T47D (cell line): ENCODE measurements around the gene FSD1.
"Not testable (repeated sequence)": the region's sequence is repeated elsewhere in the genome, so short reads cannot be mapped to it uniquely, and the experiment has no call there.

Experiments
- DNase-seq, 2 experiments: peaks; one replicate each; pipeline versions ENCODE4 v3.0.0 to v3.0.0-alpha.2; 2011 to 2012; ENCODE audit warnings: low read depth in 1 of 2, low spot score in 1 of 2
- JUND ChIP-seq: IDR thresholded peaks from 2 replicates; pipeline ENCODE4 v1.6.1; 2012; ENCODE audit warnings: low read depth
- in situ Hi-C: cut with HindIII; loops from 2 replicates; pipeline ENCODE4 v1.10.0; 2016; ENCODE audit warnings: low sequenced_read_pairs, low pct_unique_long_range_greater_than_20kb

Gene FSD1

DNA sequence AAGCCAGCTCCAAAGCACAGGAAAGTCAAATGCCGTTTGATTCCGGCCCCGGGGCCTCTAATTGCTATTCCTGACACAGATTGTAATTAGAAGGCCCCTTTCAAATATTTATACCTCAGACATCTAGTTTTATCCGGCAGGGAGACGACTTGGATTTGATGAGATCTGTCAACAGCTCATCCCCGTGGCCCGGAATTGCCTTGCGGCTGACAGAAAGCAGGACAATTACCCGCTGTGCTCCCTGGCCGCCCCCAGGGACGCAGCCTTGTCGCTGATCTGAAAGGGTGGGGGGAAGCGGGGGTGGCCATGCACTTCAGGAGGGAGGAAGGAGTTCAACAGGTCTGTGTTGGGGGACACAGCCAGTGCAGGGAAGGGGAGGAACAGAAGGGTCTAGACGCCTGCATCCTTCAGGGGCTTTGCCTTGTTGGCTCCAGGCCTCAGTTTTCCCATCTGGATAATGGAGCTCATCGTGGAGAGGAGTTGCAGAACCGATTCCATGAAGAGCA lies 27.2 kb upstream of the FSD1 start:
- no peak for TF ChIP-seq JUND
- in situ Hi-C loops = no loop called here
- DNase-seq = no peak

DNA sequence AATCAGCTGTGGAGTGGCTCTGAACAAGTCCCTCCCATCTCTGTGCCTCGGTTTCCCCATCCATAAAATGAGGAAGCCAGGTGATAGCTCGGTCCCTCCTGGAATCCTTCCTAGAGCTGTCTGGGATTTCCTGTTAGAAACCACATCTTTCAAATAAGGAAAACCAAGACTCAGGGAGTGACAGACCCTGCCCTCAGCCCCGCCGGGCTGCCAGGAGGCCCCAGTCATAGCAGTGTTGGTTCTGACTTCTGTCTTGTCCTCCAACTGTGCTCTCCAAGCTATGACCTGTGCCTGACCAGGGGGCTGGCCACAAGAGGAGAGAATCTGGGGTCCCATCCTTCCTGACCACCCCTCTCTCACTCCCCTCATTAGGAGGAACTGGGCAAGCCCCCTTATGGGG lies 26.4 kb upstream of the FSD1 start:
- in situ Hi-C loops = no loop called here
- no peak for TF ChIP-seq JUND
- DNase-seq = no peak

DNA sequence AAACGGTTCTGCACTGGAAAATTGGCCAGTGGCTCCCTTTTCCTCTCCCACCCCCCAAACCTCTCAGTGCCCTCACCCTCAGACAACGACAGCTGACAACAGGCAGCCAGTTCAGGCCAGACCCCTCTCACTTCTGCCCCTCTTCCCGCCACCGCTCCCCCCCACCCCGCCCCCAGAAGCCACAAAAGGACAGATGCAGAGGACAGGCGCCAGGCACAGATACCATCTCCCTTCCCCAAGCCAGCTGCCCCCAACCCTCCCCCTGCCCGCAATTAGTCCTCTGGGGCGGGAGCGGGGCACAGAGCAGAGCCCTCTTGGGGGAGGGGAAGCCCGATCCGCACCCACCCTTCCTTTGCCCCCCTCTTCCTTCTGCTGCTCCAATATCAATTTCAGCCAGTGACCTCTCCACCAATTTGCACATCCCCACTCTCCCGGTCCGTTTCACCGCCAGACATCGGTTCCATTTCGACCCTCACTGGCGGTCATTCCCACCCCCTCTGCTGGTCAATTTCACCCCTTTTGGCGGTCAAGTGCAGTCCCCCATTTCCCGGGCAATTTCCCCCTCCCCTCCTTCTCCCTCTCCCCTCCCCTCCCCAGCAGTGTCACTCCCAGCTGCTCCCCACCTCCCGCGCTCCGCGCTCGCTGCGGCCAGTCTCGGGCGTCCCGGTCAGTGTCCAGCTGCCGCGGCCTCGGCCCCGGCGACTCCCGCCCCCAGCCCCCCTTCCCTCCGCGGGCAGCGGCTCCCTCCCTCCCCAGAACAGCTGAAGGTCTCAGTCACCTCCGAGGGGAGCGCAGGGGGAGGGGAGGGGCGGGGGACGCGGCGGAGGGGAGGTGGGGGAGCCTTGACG lies 25.8 kb upstream of the FSD1 start, which contains the start of gene SHD:
TSS of gene SHD (plus strand) at position 848 of the 848 bp plus-strand sequence. CDS start 798 bp downstream, outside the sequence.
- TF ChIP-seq JUND = no peak
- DNase-seq = no peak
- in situ Hi-C loops = no loop called here

DNA sequence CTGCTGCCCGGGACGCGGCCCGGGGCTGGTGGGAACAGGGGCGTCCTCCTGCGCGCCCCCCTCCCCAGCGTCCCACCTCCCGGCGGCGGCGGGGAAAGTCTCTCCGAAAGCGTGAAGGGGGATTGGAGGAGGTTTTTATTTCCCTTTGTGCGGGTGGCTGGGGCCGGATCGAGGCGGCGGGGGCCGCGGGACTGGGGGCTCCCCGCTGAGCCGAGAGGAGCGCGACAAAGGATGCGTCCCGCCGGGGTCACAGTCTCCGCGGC lies 25.2 kb upstream of the FSD1 start:
- no peak for TF ChIP-seq JUND

DNA sequence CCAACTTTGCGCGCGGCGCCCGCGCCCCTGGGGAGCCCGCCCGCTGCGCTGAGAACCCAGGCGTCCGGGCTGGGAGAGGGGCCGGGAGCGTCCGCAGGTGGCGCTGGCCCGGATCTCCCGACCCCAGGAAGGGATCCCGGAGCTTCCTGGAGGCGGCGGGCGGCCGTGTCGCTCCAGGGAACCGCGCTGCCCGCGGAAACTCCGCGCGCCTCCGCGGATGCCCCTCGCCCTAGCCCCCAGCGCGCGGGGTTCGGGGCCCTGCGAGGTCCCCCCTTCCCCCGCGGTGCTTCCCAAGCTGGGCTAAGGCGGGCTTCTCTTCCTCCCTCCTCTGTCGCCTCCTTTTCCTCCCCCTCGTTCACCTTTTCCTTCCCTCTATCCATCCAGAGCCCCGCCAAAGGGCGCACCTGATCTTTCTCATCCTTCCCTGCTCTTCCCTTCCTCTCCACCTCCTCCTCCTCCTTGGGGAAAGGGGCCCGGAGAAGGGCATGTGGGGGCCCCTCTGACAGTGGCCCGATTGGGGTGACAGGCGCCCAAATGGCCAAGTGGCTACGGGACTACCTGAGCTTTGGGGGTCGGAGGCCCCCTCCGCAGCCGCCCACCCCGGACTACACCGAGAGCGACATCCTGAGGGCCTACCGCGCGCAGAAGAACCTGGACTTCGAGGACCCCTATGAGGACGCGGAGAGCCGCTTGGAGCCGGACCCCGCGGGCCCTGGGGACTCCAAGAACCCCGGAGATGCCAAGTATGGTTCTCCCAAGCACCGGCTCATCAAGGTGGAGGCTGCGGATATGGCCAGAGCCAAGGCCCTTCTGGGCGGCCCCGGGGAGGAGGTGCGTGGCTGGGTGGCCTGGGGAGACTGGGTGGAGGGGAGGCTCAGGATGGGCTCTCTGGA lies 24.6 kb upstream of the FSD1 start:
- in situ Hi-C loops = no loop called here
- DNase-seq = no peak
- no peak for TF ChIP-seq JUND

More for the DNA sequence above, 25.2 kb upstream of the FSD1 start:
- no peak for DNase-seq
- in situ Hi-C loops = no loop called here

DNA sequence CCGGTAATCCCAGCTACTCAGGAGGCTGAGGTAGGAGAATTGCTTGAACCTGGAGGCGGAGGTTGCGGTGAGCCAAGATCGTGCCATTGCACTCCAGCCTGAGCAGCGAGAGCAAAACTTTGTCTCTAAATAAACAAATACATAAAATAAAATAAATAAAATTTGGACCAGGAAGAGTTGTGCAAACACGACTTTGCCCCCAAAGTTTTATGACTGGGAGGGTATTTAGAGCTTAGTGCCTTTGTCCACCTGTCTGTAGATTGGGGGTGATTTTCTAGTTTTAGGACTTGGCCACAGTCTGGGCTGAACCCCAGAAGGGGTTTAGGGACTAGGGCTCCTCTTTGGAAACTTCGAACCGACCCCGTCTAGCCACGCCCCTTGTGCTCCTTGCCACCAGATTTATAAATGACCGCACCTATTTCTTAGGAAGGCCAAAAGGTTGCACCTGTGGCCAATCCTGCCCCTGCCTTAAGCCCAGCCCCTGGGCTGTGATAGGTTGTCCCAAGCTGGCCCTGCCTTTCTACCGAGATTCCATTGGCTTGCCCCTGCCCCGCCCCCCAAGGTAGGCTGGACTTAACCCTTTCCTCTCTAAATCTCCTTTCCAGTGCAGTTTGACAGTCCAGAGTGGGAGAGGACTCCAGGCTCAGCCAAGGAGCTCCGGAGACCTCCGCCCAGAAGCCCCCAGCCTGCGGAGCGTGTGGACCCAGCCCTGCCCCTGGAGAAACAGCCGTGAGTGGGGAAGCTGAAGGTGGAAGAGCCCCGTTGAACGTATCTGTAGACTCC lies 20.0 kb upstream of the FSD1 start:
- TF ChIP-seq JUND = no peak
- in situ Hi-C loops = no loop called here
- DNase-seq = peak; percentile 87 to 93

DNA sequence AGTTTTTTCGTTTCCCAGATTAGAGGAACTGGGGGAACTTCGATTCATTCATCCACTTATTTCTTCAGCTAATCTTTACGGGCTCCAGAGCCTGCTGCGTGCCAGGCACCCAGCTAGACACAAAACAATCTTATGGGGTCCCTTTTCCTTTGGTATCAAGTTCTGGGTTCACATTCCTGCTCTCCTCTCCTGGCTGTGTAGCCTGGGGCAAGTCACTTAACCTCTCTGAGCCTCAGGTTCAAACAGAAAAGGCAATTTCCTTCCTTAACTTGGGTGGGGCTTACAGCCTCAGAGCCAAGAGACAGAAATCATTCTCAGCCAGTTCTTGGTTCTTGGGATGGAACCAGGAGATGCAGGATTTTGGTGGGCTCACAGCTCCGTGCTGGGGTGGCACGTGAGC lies 19.4 kb upstream of the FSD1 start:
- DNase-seq = no peak
- in situ Hi-C loops = no loop called here
- no peak for TF ChIP-seq JUND

DNA sequence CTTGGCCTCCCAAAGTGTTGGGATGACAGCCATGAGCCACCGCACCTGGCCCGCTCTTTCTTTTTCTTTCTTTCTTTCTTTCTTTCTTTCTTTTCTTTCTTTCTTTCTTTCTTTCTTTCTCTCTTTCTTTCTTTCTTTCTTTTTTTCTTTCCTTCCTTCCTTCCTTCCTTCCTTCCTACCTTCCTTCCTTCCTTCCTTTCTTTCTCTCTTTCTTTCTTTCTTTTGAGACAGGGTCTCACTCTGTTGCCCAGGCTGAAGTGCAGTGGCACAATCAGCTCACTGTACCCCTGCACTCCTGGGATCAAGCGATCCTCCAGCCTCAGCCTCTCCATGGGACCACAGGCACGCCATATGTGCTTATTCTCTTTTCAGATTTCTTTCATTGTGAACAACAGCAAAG lies 18.3 kb upstream of the FSD1 start:
- DNase-seq, in situ Hi-C loops: not testable (repeated sequence)

DNA sequence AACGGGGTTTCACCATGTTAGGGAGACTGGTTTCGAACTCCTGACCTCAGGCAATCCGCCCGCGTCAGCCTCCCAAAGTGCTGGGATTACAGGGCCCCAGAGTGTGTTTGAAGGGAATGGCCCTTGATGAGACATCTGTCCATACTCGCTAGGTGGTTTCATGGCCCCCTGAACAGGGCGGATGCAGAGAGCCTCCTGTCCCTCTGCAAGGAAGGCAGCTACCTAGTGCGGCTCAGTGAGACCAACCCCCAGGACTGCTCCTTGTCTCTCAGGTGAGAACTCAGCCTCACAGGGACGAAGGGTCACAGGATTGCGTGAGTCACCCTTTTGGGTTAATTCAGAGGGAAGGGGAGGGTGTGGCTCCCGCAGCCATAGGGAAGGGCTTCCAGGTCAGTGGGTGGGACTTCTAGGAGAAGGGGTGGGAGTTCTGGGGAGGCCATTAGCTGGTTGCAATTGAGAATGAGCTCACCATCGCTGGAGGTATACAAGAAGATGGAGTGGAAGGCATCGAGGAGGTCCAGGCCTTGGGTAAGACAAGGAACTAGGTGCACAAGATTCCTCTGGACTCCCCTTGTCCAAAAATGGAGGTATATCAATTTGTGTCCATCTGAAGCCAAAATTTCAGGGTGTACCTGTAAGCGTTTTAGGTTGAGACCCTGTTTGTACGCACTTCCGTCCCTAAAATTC lies 16.2 kb upstream of the FSD1 start:
- no peak for DNase-seq
- no peak for TF ChIP-seq JUND

DNA sequence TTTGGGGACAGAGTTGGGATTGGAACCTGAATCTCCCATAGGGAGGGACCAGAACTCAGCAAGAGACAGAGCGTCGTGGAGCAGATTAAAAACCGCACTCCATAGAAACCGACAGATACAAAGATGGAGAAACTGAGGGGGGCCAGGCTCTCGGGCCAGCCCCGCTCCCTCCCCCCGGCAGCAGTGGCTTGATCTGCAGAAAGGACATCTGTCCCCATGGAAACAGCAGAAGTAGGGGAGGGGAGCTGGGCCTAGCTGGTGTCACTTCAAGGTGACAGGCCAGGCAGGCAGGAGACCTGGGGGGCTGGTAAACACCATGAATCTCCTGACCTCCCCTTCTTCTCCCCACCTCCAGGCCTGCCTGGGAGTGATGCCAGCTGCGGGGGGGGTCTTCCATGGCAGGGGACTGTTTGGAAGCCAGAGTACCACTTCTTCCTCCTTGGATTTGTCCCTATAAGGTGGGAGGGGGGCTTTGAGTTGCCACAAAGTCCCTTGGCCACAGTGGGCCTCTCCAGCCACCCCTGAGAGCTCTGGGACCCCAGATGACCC lies 13.1 kb upstream of the FSD1 start:
- DNase-seq = no peak
- in situ Hi-C loops = no loop called here
- no peak for TF ChIP-seq JUND

More for the DNA sequence above, 16.2 kb upstream of the FSD1 start:
- in situ Hi-C loops = no loop called here

DNA sequence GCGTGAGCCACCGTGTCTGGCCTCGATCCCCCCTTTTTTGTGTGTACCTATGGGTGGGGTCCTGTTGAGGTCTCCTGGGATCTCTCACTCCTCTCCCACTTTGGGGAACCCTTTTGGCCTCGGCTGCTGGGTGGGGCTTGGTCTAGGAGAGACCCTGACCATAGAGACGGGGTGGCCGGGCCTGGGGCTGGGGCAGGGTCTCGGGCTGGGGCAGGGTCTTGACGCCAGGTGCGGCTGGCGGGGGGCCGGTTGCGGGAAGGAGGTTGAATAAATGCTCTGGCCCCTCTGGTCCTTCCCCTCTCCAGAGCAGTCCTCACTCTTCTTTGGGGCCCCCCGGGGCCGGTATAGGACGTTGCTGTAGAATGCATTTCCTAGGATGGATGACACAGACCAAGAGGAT lies 11.9 kb upstream of the FSD1 start:
- no peak for TF ChIP-seq JUND
- in situ Hi-C loops = no loop called here
- no peak for DNase-seq

DNA sequence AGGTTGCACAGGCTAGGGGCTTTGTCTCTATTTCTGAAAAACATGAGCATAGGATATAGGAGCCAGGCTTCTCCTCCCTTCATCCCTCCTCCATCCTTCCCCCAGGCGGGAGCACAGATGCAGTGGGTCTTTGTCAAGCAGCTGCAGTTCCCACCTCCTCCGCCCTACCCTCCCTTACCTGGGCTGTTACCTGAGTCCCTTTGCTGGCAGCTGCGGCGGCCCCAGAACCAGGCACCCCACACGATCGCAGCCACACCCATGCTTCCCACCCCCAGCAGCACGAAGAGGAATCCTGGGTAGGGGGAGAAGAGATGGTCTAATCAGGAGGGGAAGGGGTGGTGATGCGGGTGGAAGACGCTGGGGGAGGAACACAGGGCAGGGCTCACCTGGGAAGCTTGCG lies 10.0 kb upstream of the FSD1 start:
- no peak for TF ChIP-seq JUND
- in situ Hi-C loops = no loop called here
- DNase-seq = no peak
